CD4-positive, CD25-positive, alpha-beta regulatory T cell (primary cell): ENCODE results near the gene PDE5A. TPM values are rescaled to one million over a fixed set of nuclear protein-coding genes. Genes with fewer than 3 reads are reported as not detected.
"Not testable (repeated sequence)": the region's sequence is repeated elsewhere in the genome, so short reads cannot be mapped to it uniquely, and the experiment has no call there.

ENCODE experiments used
- ATAC-seq, 2 donors: fragments of 150-1000 bp; cut with Tn5 transposase; one replicate each; pipeline ENCODE4 v1.10.0; 2021; ENCODE audit warnings: low read depth in 2 of 2, moderate number of reproducible peaks in 2 of 2, moderate library complexity in 1 of 2
- DNase-seq, 3 donors: peaks; one replicate each; pipeline versions ENCODE4 v3.0.0 to v3.0.0-alpha.2; 2012 to 2022; ENCODE audit warnings: mixed read lengths in 1 of 3
- H3K27ac ChIP-seq: one replicate; pipeline ENCODE4 v1.7.0; 2013; ENCODE audit warnings: mild to moderate bottlenecking, low read length; ENCODE audit not compliant: insufficient read depth, poor library complexity, severe bottlenecking
- H3K27me3 ChIP-seq: one replicate; pipeline ENCODE4 v1.7.0; 2013; ENCODE audit warnings: low read length; ENCODE audit not compliant: control insufficient read depth, insufficient read depth
- H3K36me3 ChIP-seq: one replicate; pipeline ENCODE4 v1.7.0; 2013; ENCODE audit warnings: mild to moderate bottlenecking, low read length, moderate library complexity; ENCODE audit not compliant: control insufficient read depth, insufficient read depth
- H3K4me1 ChIP-seq: 2 replicates; pipeline ENCODE4 v1.7.0; 2013; ENCODE audit warnings: mild to moderate bottlenecking, low read length; ENCODE audit not compliant: insufficient read depth, control insufficient read depth, poor library complexity, severe bottlenecking
- H3K4me3 ChIP-seq: one replicate; pipeline ENCODE4 v1.7.0; 2013; ENCODE audit warnings: low read depth, mild to moderate bottlenecking, low read length, moderate library complexity
- H3K9me3 ChIP-seq, 2 experiments: 1 replicate in 1 of 2; 2 replicates in 1 of 2; pipeline ENCODE4 v1.7.0; 2013; ENCODE audit warnings: low read length in 2 of 2, mild to moderate bottlenecking in 1 of 2, moderate library complexity in 1 of 2; ENCODE audit not compliant: control insufficient read depth in 2 of 2
- H3K27ac Mint-ChIP-seq, 3 donors: one replicate each; pipeline ENCODE4 v1.8.0; 2020 to 2022; ENCODE audit warnings: mild to moderate bottlenecking in 3 of 3, mixed read lengths in 3 of 3, moderate library complexity in 2 of 3
- H3K27me3 Mint-ChIP-seq: one replicate; pipeline ENCODE4 v1.8.0; 2022; ENCODE audit warnings: mild to moderate bottlenecking, mixed read lengths
- H3K36me3 Mint-ChIP-seq: one replicate; pipeline ENCODE4 v1.8.0; 2020; ENCODE audit warnings: mixed read lengths
- H3K4me1 Mint-ChIP-seq, 4 donors: one replicate each; pipeline ENCODE4 v1.8.0; 2020 to 2022; ENCODE audit warnings: mixed read lengths in 4 of 4, mild to moderate bottlenecking in 1 of 4
- H3K4me3 Mint-ChIP-seq, 4 donors: one replicate each; pipeline ENCODE4 v1.8.0; 2020 to 2022; ENCODE audit warnings: mild to moderate bottlenecking in 4 of 4, mixed read lengths in 4 of 4, moderate library complexity in 3 of 4
- H3K9me3 Mint-ChIP-seq, 7 donors: one replicate each; pipeline ENCODE4 v1.8.0; 2020 to 2022; ENCODE audit warnings: mixed read lengths in 7 of 7, mild to moderate bottlenecking in 3 of 7, moderate library complexity in 2 of 7
- polyA plus RNA-seq, 4 donors: library from polyadenylated mRNA; unstranded; fragments of 300-500 nt; fragmentation: Illumina TruSeq; gene quantifications; one replicate each; pipeline ENCODE4 v1.2.3, GENCODE V29; 2021
- total RNA-seq: library from RNA; stranded (reverse); gene quantifications from one replicate; pipeline ENCODE4 v1.2.3, GENCODE V29; 2022

The PDE5A gene
- total and polyA plus RNA-seq, 5 donors from 2014 or later: 0.63 to 4.9 (median 1.3) TPM

- Mint-ChIP-seq H3K27ac (no peak overlapping the region), H3K27me3 (no peaks in the 10 kb centered on the region), H3K9me3 (peaks cover 0 to 9% (median 0%) of the 10 kb centered on the region in 7 donors), H3K4me3 (no peak overlapping the region), H3K36me3 (peaks cover 45% of the 10 kb centered on the region), H3K4me1 (no peaks in the 10 kb centered on the region)
- Histone ChIP-seq H3K36me3 (peaks cover 33% of the 10 kb centered on the region), H3K27me3 (no peaks in the 10 kb centered on the region), H3K4me3 (no peak overlapping the region), H3K27ac (no peak overlapping the region), H3K9me3 (no peaks in the 10 kb centered on the region), H3K4me1 (no peaks in the 10 kb centered on the region)
- no peak for DNase-seq
- no peak for ATAC-seq
Measured at GRCh38 chr4:119477412-119478053, 151.1 kb downstream of the PDE5A start.

GRCh38 chr4:119471259-119471658 lies 157.3 kb downstream of the PDE5A start:
- no peaks in the 10 kb centered on the region for H3K9me3 Mint-ChIP-seq
- H3K4me3 Mint-ChIP-seq: no peak overlapping the region
- H3K4me1 Mint-ChIP-seq: peaks cover 0 to 12% (median 1%) of the 10 kb centered on the region in 4 donors
- peaks cover 30% of the 10 kb centered on the region for H3K36me3 Mint-ChIP-seq
- Histone ChIP-seq H3K36me3 (peaks cover 38% of the 10 kb centered on the region), H3K27ac (no peak overlapping the region), H3K4me3 (no peak overlapping the region), H3K4me1 (no peaks in the 10 kb centered on the region), H3K9me3 (no peaks in the 10 kb centered on the region), H3K27me3 (no peaks in the 10 kb centered on the region)
- H3K27me3 Mint-ChIP-seq: no peaks in the 10 kb centered on the region
- no peak for ATAC-seq
- no peak for DNase-seq
- H3K27ac Mint-ChIP-seq: no peak overlapping the region

- H3K9me3 Mint-ChIP-seq, H3K27ac Mint-ChIP-seq, H3K4me1 ChIP-seq, H3K4me3 ChIP-seq, ATAC-seq, H3K27ac ChIP-seq, H3K27me3 Mint-ChIP-seq, H3K9me3 ChIP-seq, DNase-seq, H3K4me3 Mint-ChIP-seq, H3K27me3 ChIP-seq: not testable (repeated sequence)
- H3K36me3 Mint-ChIP-seq: peaks cover 30% of the 10 kb centered on the region
- peaks cover 36% of the 10 kb centered on the region for H3K36me3 ChIP-seq
- H3K4me1 Mint-ChIP-seq: peaks cover 0 to 12% (median 1%) of the 10 kb centered on the region in 4 donors
Measured at GRCh38 chr4:119470737-119471063, 157.9 kb downstream of the PDE5A start.

GRCh38 chr4:119470021-119470736 lies 158.4 kb downstream of the PDE5A start:
- Mint-ChIP-seq H3K36me3 (peaks cover 27% of the 10 kb centered on the region), H3K4me1 (peaks cover 0 to 12% (median 1%) of the 10 kb centered on the region in 4 donors)
- not testable (repeated sequence) for H3K4me3 Mint-ChIP-seq, H3K4me1 ChIP-seq, H3K9me3 Mint-ChIP-seq, H3K27ac ChIP-seq, H3K27ac Mint-ChIP-seq, H3K4me3 ChIP-seq, H3K9me3 ChIP-seq, DNase-seq, H3K27me3 Mint-ChIP-seq, H3K27me3 ChIP-seq
- H3K36me3 ChIP-seq: peaks cover 36% of the 10 kb centered on the region
- ATAC-seq: peak; percentile 39 to 62

- not testable (repeated sequence) for H3K4me1 ChIP-seq, H3K27me3 ChIP-seq, H3K9me3 Mint-ChIP-seq, H3K4me3 ChIP-seq, H3K27ac Mint-ChIP-seq, H3K4me3 Mint-ChIP-seq, H3K9me3 ChIP-seq, H3K27me3 Mint-ChIP-seq, ATAC-seq, H3K27ac ChIP-seq, DNase-seq
- Mint-ChIP-seq H3K4me1 (peaks cover 0 to 12% (median 1%) of the 10 kb centered on the region in 4 donors), H3K36me3 (peaks cover 19% of the 10 kb centered on the region)
- H3K36me3 ChIP-seq: peaks cover 32% of the 10 kb centered on the region
Measured at GRCh38 chr4:119469039-119469438, 159.6 kb downstream of the PDE5A start.

GRCh38 chr4:119462733-119463132 lies 165.9 kb downstream of the PDE5A start:
- H3K9me3 Mint-ChIP-seq, H3K27me3 ChIP-seq, ATAC-seq, H3K27me3 Mint-ChIP-seq, H3K4me1 ChIP-seq, H3K4me3 ChIP-seq, H3K36me3 ChIP-seq, H3K9me3 ChIP-seq: not testable (repeated sequence)
- DNase-seq: peak; percentile 21 to 41 (median 38)
- Mint-ChIP-seq H3K4me1 (peaks cover 0 to 13% (median 5%) of the 10 kb centered on the region in 4 donors), H3K27ac (peak overlapping the region in 1 of 3 donors; percentile 53), H3K36me3 (peaks cover 20% of the 10 kb centered on the region), H3K4me3 (peak overlapping the region in 2 of 4 donors; percentile 28 to 63)
- peak overlapping the region; percentile 14 for H3K27ac ChIP-seq

- H3K27me3 Mint-ChIP-seq, H3K9me3 ChIP-seq, ATAC-seq, H3K27ac ChIP-seq, H3K27me3 ChIP-seq, H3K4me1 ChIP-seq, H3K9me3 Mint-ChIP-seq, H3K36me3 Mint-ChIP-seq, H3K36me3 ChIP-seq, DNase-seq: not testable (repeated sequence)
- Mint-ChIP-seq H3K4me1 (peaks cover 0 to 16% (median 6%) of the 10 kb centered on the region in 4 donors), H3K4me3 (peak overlapping the region; percentile 93 to 98 (median 96)), H3K27ac (peak overlapping the region in 2 of 3 donors; percentile 89 to 100)
- H3K4me3 ChIP-seq: peak overlapping the region; percentile 37
Measured at GRCh38 chr4:119455734-119456133, 172.9 kb downstream of the PDE5A start.
